ENCODE measurements around the gene ZBTB7C.

ZBTB7C gene

GRCh38 chr18:48408727-48409590 is at the start of gene ZBTB7C:
TSS of gene ZBTB7C (minus strand) at chr18:48409383.
- Histone ChIP-seq H3K79me2 (ENCODE audit: insufficient read depth, low read length) (no peaks in the 10 kb centered on the region), H4K20me1 (ENCODE audit: insufficient read depth, low read length, poor library complexity, severe bottlenecking) (no peaks in the 10 kb centered on the region), H3K4me3 (ENCODE audit: low read length, poor library complexity, severe bottlenecking) (no peak within 1 kb of the TSS), H2AFZ (ENCODE audit: low read length) (no peak within 1 kb of the TSS), H3K9me3 (ENCODE audit: insufficient read depth, low read depth, low read length) (no peaks in the 10 kb centered on the region), H3K27me3 (ENCODE audit: insufficient read depth, low read length, poor library complexity, severe bottlenecking) (no peaks in the 10 kb centered on the region), H3K4me1 (ENCODE audit: insufficient read depth, low read length, poor library complexity, severe bottlenecking) (no peaks in the 10 kb centered on the region), H3K9ac (ENCODE audit: low read depth, low read length, poor library complexity, severe bottlenecking) (no peak within 1 kb of the TSS), H3K4me2 (ENCODE audit: low read depth, low read length, poor library complexity, severe bottlenecking) (no peak within 1 kb of the TSS), H3K36me3 (ENCODE audit: insufficient read depth, low read length) (no peaks in the 10 kb centered on the region), H3F3A (ENCODE audit: low read depth) (no peaks in the 10 kb centered on the region), H3K9me2 (replicated peaks; ENCODE audit: low read depth, low read length) (no peaks in the 10 kb centered on the region)
- TF ChIP-seq, protein P1, sequence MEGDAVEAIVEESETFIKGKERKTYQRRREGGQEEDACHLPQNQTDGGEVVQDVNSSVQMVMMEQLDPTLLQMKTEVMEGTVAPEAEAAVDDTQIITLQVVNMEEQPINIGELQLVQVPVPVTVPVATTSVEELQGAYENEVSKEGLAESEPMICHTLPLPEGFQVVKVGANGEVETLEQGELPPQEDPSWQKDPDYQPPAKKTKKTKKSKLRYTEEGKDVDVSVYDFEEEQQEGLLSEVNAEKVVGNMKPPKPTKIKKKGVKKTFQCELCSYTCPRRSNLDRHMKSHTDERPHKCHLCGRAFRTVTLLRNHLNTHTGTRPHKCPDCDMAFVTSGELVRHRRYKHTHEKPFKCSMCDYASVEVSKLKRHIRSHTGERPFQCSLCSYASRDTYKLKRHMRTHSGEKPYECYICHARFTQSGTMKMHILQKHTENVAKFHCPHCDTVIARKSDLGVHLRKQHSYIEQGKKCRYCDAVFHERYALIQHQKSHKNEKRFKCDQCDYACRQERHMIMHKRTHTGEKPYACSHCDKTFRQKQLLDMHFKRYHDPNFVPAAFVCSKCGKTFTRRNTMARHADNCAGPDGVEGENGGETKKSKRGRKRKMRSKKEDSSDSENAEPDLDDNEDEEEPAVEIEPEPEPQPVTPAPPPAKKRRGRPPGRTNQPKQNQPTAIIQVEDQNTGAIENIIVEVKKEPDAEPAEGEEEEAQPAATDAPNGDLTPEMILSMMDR (conservative IDR thresholded peaks at IDR 0.05; ENCODE audit: low read length): no peak
- TF ChIP-seq EZH2phosphoT487 (IDR thresholded peaks at IDR 0.05; ENCODE audit: borderline replicate concordance): no peak

- Histone ChIP-seq H3F3A (ENCODE audit: low read depth) (no peaks in the 10 kb centered on the region), H4K20me1 (ENCODE audit: insufficient read depth, low read length, poor library complexity, severe bottlenecking) (no peaks in the 10 kb centered on the region), H3K4me2 (ENCODE audit: low read depth, low read length, poor library complexity, severe bottlenecking) (peak overlapping the region; percentile 61), H3K36me3 (ENCODE audit: insufficient read depth, low read length) (no peaks in the 10 kb centered on the region), H2AFZ (ENCODE audit: low read length) (no peak overlapping the region), H3K27me3 (ENCODE audit: insufficient read depth, low read length, poor library complexity, severe bottlenecking) (peaks cover 88% of the 10 kb centered on the region), H3K9me3 (ENCODE audit: insufficient read depth, low read depth, low read length) (no peaks in the 10 kb centered on the region), H3K9ac (ENCODE audit: low read depth, low read length, poor library complexity, severe bottlenecking) (no peak overlapping the region), H3K79me2 (ENCODE audit: insufficient read depth, low read length) (no peaks in the 10 kb centered on the region), H3K9me2 (replicated peaks; ENCODE audit: low read depth, low read length) (no peaks in the 10 kb centered on the region), H3K4me3 (ENCODE audit: low read length, poor library complexity, severe bottlenecking) (no peak overlapping the region), H3K4me1 (ENCODE audit: insufficient read depth, low read length, poor library complexity, severe bottlenecking) (peaks cover 26% of the 10 kb centered on the region)
- TF ChIP-seq, protein P1 (conservative IDR thresholded peaks at IDR 0.05; ENCODE audit: low read length): no peak
- no peak for TF ChIP-seq EZH2phosphoT487 (IDR thresholded peaks at IDR 0.05; ENCODE audit: borderline replicate concordance)
Observed at GRCh38 chr18:48456838-48457237, 47.7 kb upstream of the ZBTB7C start.

GRCh38 chr18:48455555-48456478 is 46.6 kb upstream of the ZBTB7C start:
- no peak overlapping the region for H2AFZ ChIP-seq (ENCODE audit: low read length)
- H3K9ac ChIP-seq (ENCODE audit: low read depth, low read length, poor library complexity, severe bottlenecking): no peak overlapping the region
- H3K9me3 ChIP-seq (ENCODE audit: insufficient read depth, low read depth, low read length): no peaks in the 10 kb centered on the region
- no peaks in the 10 kb centered on the region for H3F3A ChIP-seq (ENCODE audit: low read depth)
- H3K4me2 ChIP-seq (ENCODE audit: low read depth, low read length, poor library complexity, severe bottlenecking): peak overlapping the region; percentile 61
- H3K79me2 ChIP-seq (ENCODE audit: insufficient read depth, low read length): no peaks in the 10 kb centered on the region
- H3K4me3 ChIP-seq (ENCODE audit: low read length, poor library complexity, severe bottlenecking): no peak overlapping the region
- H3K27me3 ChIP-seq (ENCODE audit: insufficient read depth, low read length, poor library complexity, severe bottlenecking): peaks cover 85% of the 10 kb centered on the region
- no peaks in the 10 kb centered on the region for H3K9me2 ChIP-seq (replicated peaks; ENCODE audit: low read depth, low read length)
- H4K20me1 ChIP-seq (ENCODE audit: insufficient read depth, low read length, poor library complexity, severe bottlenecking): no peaks in the 10 kb centered on the region
- H3K36me3 ChIP-seq (ENCODE audit: insufficient read depth, low read length): no peaks in the 10 kb centered on the region
- TF ChIP-seq, protein P1 (conservative IDR thresholded peaks at IDR 0.05; ENCODE audit: low read length): no peak
- no peak; the same call in 1 of the 2 replicates for TF ChIP-seq EZH2phosphoT487 (IDR thresholded peaks at IDR 0.05; ENCODE audit: borderline replicate concordance)
- peaks cover 26% of the 10 kb centered on the region for H3K4me1 ChIP-seq (ENCODE audit: insufficient read depth, low read length, poor library complexity, severe bottlenecking)

Measured in Loucy (cell line).